Liver (tissue), 9 donors: ENCODE measurements around the gene AFAP1. TPM values are rescaled to one million over a fixed set of nuclear protein-coding genes. Genes with fewer than 3 reads are reported as not detected.

Source experiments
- DNase-seq: peaks from one replicate; pipeline ENCODE4 v3.0.0-alpha.2; 2017; ENCODE audit warnings: low spot score
- H3K27ac ChIP-seq, 2 donors: one replicate each; pipeline ENCODE4 v1.7.0; 2013; ENCODE audit warnings: inconsistent platforms in 2 of 2, low read length in 2 of 2, control low read depth in 1 of 2, low read depth in 1 of 2, mild to moderate bottlenecking in 1 of 2
- H3K27me3 ChIP-seq, 4 donors: one replicate each; pipeline versions ENCODE4 v1.6.1 to v1.7.0; 2013; ENCODE audit warnings: low read length in 3 of 4, inconsistent platforms in 1 of 4, mild to moderate bottlenecking in 1 of 4, moderate library complexity in 1 of 4; ENCODE audit not compliant: control insufficient read depth in 4 of 4, insufficient read depth in 4 of 4
- H3K36me3 ChIP-seq, 4 donors: one replicate each; pipeline versions ENCODE4 v1.6.1 to v1.7.0; 2013; ENCODE audit warnings: low read length in 3 of 4, mild to moderate bottlenecking in 3 of 4, low read depth in 1 of 4, moderate library complexity in 1 of 4; ENCODE audit not compliant: control insufficient read depth in 4 of 4, insufficient read depth in 3 of 4
- H3K4me1 ChIP-seq, 4 donors: one replicate each; pipeline versions ENCODE4 v1.6.1 to v1.7.0; 2013; ENCODE audit warnings: low read length in 3 of 4, mild to moderate bottlenecking in 3 of 4, moderate library complexity in 1 of 4; ENCODE audit not compliant: control insufficient read depth in 4 of 4, insufficient read depth in 4 of 4
- H3K4me3 ChIP-seq, 3 donors: one replicate each; pipeline versions ENCODE4 v1.6.1 to v1.7.0; 2013; ENCODE audit warnings: low read length in 3 of 3, control low read depth in 1 of 3, low read depth in 1 of 3, mild to moderate bottlenecking in 1 of 3
- H3K9ac ChIP-seq, 2 donors: one replicate each; pipeline ENCODE4 v1.7.0; 2013; ENCODE audit warnings: low read length in 2 of 2, mild to moderate bottlenecking in 2 of 2, moderate library complexity in 2 of 2, control low read depth in 1 of 2, low read depth in 1 of 2
- H3K9me3 ChIP-seq, 4 donors: one replicate each; pipeline versions ENCODE4 v1.6.1 to v1.7.0; 2013; ENCODE audit warnings: low read length in 3 of 4; ENCODE audit not compliant: control insufficient read depth in 4 of 4
- CTCF ChIP-seq: fragments of 150-350 bp; IDR thresholded peaks from 2 replicates; pipeline ENCODE4 v1.5.1; 2017; ENCODE audit warnings: improper control_type of control experiment, low read depth, low read length; ENCODE audit not compliant: missing input control
- EGR1 ChIP-seq, 2 donors: IDR thresholded peaks; 2 replicates each; pipeline ENCODE4 v1.6.1; 2016 to 2018; ENCODE audit warnings: antibody characterized with exemption in 2 of 2, low read depth in 2 of 2
- FOXA1 ChIP-seq: IDR thresholded peaks from 2 replicates; pipeline ENCODE4 v1.6.1; 2016; ENCODE audit warnings: antibody characterized with exemption
- FOXA2 ChIP-seq: IDR thresholded peaks from 2 replicates; pipeline ENCODE4 v1.6.1; 2016; ENCODE audit warnings: antibody characterized with exemption
- GABPA ChIP-seq, 2 donors: IDR thresholded peaks in 1 of 2; conservative IDR thresholded peaks in 1 of 2; 2 replicates each; pipeline ENCODE4 v1.6.1; 2016; ENCODE audit warnings: antibody characterized with exemption in 2 of 2, mild to moderate bottlenecking in 1 of 2, moderate library complexity in 1 of 2
- HNF4A ChIP-seq, 2 donors: conservative IDR thresholded peaks; 2 replicates each; pipeline ENCODE4 v1.6.1; 2016; ENCODE audit warnings: antibody characterized with exemption in 2 of 2, mild to moderate bottlenecking in 2 of 2
- HNF4G ChIP-seq: IDR thresholded peaks from 2 replicates; pipeline ENCODE4 v1.6.1; 2016; ENCODE audit warnings: antibody characterized with exemption
- JUND ChIP-seq, 2 donors: IDR thresholded peaks; 2 replicates each; pipeline ENCODE4 v1.6.1; 2016; ENCODE audit warnings: antibody characterized with exemption in 2 of 2
- NR2F2 ChIP-seq: IDR thresholded peaks from 2 replicates; pipeline ENCODE4 v1.6.1; 2016; ENCODE audit warnings: antibody characterized with exemption
- RAD21 ChIP-seq, 2 donors: IDR thresholded peaks; 2 replicates each; pipeline ENCODE4 v1.6.1; 2016; ENCODE audit warnings: antibody characterized with exemption in 2 of 2, mild to moderate bottlenecking in 2 of 2
- RXRA ChIP-seq, 2 donors: IDR thresholded peaks; 2 replicates each; pipeline ENCODE4 v1.6.1; 2017 to 2018; ENCODE audit warnings: antibody characterized with exemption in 2 of 2, mild to moderate bottlenecking in 1 of 2
- SP1 ChIP-seq: IDR thresholded peaks from 2 replicates; pipeline ENCODE4 v1.6.1; 2018; ENCODE audit warnings: antibody characterized with exemption, mild to moderate bottlenecking
- TAF1 ChIP-seq: conservative IDR thresholded peaks from 2 replicates; pipeline ENCODE4 v1.6.1; 2016; ENCODE audit warnings: antibody characterized with exemption, mild to moderate bottlenecking
- YY1 ChIP-seq: IDR thresholded peaks from 2 replicates; pipeline ENCODE4 v1.6.1; 2016; ENCODE audit warnings: antibody characterized with exemption, mild to moderate bottlenecking
- WGBS: extraction: QIAGEN DNeasy Blood & Tissue Kit; methylation state at CpG from one replicate; pipeline ENCODE4 v1.1.7; 2013; 5-methylcytosine and 5-hydroxymethylcytosine counted together
- polyA plus RNA-seq, 2 donors: library from polyadenylated mRNA; stranded (reverse) in 1 of 2; unstranded in 1 of 2; fragments of 200-250 nt in 1 of 2; fragments of >200 nt in 1 of 2; fragmentation: Nextera tagmentation in 1 of 2; extraction: Ambion mirVana in 1 of 2; gene quantifications; one replicate each; pipeline versions ENCODE4 v1.2.1 to v1.2.3, GENCODE V29; 2013 to 2015
- total RNA-seq, 2 donors: library from RNA; depleted of rRNA; stranded (reverse); fragments of >200 nt; gene quantifications; one replicate each; pipeline ENCODE4 v1.2.3, GENCODE V29; 2014
- TF ChIP-seq, protein P1 (sequence below): IDR thresholded peaks from 2 replicates; pipeline ENCODE4 v1.6.1; 2016; ENCODE audit warnings: antibody characterized with exemption
- TF ChIP-seq, protein P2 (sequence below): IDR thresholded peaks from 2 replicates; pipeline ENCODE4 v1.6.1; 2016; ENCODE audit warnings: antibody characterized with exemption, mild to moderate bottlenecking
- TF ChIP-seq, protein P3 (sequence below): IDR thresholded peaks from 2 replicates; pipeline ENCODE4 v1.6.1; 2016; ENCODE audit warnings: antibody characterized with exemption
- TF ChIP-seq, protein P4 (sequence below): IDR thresholded peaks from 2 replicates; pipeline ENCODE4 v1.6.1; 2016; ENCODE audit warnings: antibody characterized with exemption
- donor health status: healthy.
- donor health status: healthy.
- donor health status: healthy.
- donor health status: healthy.
- donor health status: healthy.

The AFAP1 gene
- total and polyA plus RNA-seq, 4 donors: 0.40 to 3.2 (median 1.6) TPM

DNA sequence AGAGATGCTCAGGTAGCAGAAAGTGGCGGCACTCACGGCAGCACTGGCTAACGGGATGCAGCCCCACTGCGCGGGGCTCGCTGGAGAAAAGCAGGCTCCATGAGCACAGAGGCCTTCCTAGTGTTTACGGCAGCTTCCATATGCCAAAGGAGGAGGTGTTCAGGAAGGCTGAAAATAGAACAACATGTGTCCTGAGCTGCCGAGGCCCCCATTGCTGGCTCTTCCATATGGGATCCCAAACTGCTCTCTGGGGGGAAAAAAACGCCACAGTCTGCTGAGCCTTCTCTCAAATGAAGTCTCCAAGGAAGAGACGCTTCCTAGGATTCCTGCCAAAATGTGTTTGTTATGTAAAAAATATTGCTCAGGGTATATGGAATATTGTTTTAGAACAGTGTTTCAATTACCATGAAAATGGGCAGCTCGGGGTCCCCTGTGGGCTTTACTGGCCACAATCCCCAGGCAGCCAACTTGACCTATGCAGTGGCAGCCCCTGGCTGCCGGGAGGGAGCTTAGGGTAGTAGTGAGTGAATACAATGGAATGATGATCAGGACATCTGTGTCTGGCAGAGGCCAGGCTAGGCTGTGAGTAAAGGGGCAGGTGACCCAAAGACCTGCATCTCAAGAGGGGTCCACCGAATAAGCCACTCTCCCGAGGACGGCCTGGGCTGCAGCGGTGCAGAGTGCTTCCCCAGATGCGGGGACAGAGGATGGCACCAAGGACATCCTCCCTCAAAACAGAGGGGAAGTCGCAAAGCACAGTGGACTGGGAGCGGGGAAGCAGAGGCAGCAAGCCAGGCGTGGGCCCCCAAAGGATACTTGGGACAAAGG lies 170.1 kb downstream of the AFAP1 start:
- Histone ChIP-seq H3K27ac (no peak overlapping the region), H3K9me3 (no peaks in the 10 kb centered on the region), H3K4me1 (no peaks in the 10 kb centered on the region), H3K9ac (no peak overlapping the region), H3K4me3 (no peak overlapping the region), H3K27me3 (no peaks in the 10 kb centered on the region), H3K36me3 (no peaks in the 10 kb centered on the region)
- 82% methylated on average over 20 of the region's 20 CpGs for WGBS
- TF ChIP-seq, protein P1, sequence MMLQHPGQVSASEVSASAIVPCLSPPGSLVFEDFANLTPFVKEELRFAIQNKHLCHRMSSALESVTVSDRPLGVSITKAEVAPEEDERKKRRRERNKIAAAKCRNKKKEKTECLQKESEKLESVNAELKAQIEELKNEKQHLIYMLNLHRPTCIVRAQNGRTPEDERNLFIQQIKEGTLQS: no peak
- TF ChIP-seq NR2F2 (no peak), JUND (IDR thresholded peaks at IDR 0.05) (no peak), CTCF (no peak), FOXA2 (no peak), HNF4G (no peak)
- DNase-seq: no peak

DNA sequence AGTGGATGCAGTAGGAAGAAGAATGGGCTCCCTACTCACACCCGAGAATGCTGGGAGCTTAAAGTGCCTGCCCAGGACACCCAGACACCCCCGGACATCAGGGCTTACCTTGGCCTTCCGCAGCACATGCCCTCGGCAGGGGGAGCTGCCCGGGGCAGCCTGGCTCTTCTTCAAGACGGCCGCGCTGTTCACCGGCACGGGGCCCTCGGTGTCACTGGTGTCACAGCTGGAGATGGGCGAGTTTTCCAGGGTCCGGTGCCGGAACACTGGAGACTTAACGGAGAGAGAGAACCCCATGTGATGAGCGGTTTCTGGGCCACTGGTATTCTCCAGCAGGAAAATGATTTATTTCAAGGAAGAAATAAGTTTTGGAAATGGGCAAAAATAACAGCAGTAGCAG lies 170.9 kb downstream of the AFAP1 start:
- WGBS: 85% methylated on average over 16 of the region's 16 CpGs
- no peak overlapping the region for H3K9ac ChIP-seq
- H3K9me3 ChIP-seq: no peaks in the 10 kb centered on the region
- H3K4me1 ChIP-seq: no peaks in the 10 kb centered on the region
- H3K4me3 ChIP-seq: no peak overlapping the region
- H3K27ac ChIP-seq: no peak overlapping the region
- no peaks in the 10 kb centered on the region for H3K27me3 ChIP-seq
- no peaks in the 10 kb centered on the region for H3K36me3 ChIP-seq
- TF ChIP-seq SP1: no peak
- TF ChIP-seq FOXA1: no peak
- TF ChIP-seq, protein P2, sequence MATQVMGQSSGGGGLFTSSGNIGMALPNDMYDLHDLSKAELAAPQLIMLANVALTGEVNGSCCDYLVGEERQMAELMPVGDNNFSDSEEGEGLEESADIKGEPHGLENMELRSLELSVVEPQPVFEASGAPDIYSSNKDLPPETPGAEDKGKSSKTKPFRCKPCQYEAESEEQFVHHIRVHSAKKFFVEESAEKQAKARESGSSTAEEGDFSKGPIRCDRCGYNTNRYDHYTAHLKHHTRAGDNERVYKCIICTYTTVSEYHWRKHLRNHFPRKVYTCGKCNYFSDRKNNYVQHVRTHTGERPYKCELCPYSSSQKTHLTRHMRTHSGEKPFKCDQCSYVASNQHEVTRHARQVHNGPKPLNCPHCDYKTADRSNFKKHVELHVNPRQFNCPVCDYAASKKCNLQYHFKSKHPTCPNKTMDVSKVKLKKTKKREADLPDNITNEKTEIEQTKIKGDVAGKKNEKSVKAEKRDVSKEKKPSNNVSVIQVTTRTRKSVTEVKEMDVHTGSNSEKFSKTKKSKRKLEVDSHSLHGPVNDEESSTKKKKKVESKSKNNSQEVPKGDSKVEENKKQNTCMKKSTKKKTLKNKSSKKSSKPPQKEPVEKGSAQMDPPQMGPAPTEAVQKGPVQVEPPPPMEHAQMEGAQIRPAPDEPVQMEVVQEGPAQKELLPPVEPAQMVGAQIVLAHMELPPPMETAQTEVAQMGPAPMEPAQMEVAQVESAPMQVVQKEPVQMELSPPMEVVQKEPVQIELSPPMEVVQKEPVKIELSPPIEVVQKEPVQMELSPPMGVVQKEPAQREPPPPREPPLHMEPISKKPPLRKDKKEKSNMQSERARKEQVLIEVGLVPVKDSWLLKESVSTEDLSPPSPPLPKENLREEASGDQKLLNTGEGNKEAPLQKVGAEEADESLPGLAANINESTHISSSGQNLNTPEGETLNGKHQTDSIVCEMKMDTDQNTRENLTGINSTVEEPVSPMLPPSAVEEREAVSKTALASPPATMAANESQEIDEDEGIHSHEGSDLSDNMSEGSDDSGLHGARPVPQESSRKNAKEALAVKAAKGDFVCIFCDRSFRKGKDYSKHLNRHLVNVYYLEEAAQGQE: no peak
- TF ChIP-seq HNF4A (conservative IDR thresholded peaks at IDR 0.05): no peak
- TF ChIP-seq, protein P1: no peak
- no peak for TF ChIP-seq NR2F2
- TF ChIP-seq, protein P3, sequence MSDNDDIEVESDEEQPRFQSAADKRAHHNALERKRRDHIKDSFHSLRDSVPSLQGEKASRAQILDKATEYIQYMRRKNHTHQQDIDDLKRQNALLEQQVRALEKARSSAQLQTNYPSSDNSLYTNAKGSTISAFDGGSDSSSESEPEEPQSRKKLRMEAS: no peak
- TF ChIP-seq GABPA (IDR thresholded peaks at IDR 0.05 in 1 of 2, conservative IDR thresholded peaks at IDR 0.05 in 1 of 2): no peak
- no peak for TF ChIP-seq CTCF
- no peak for TF ChIP-seq JUND (IDR thresholded peaks at IDR 0.05)
- no peak for TF ChIP-seq RAD21 (IDR thresholded peaks at IDR 0.05)
- TF ChIP-seq, protein P4, sequence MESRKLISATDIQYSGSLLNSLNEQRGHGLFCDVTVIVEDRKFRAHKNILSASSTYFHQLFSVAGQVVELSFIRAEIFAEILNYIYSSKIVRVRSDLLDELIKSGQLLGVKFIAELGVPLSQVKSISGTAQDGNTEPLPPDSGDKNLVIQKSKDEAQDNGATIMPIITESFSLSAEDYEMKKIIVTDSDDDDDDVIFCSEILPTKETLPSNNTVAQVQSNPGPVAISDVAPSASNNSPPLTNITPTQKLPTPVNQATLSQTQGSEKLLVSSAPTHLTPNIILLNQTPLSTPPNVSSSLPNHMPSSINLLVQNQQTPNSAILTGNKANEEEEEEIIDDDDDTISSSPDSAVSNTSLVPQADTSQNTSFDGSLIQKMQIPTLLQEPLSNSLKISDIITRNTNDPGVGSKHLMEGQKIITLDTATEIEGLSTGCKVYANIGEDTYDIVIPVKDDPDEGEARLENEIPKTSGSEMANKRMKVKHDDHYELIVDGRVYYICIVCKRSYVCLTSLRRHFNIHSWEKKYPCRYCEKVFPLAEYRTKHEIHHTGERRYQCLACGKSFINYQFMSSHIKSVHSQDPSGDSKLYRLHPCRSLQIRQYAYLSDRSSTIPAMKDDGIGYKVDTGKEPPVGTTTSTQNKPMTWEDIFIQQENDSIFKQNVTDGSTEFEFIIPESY: no peak
- no peak for TF ChIP-seq HNF4G
- no peak for TF ChIP-seq EGR1 (IDR thresholded peaks at IDR 0.05; ENCODE audit: low read depth in 2 of 2)
- TF ChIP-seq TAF1: no peak
- TF ChIP-seq YY1: no peak
- no peak for TF ChIP-seq RXRA (IDR thresholded peaks at IDR 0.05)
- no peak for DNase-seq
